Heart left ventricle (tissue), 16 donors: ENCODE data around the gene GPR141. TPM values are rescaled to one million over a fixed set of nuclear protein-coding genes. Genes with fewer than 3 reads are reported as not detected.

Experiments used
- ATAC-seq, 4 donors: fragments of 200-7000 bp; cut with Tn5 transposase; one replicate each; pipeline ENCODE4 v1.9.1; 2020 to 2022; ENCODE audit warnings: moderate library complexity in 4 of 4, mild to moderate bottlenecking in 3 of 4, moderate number of reproducible peaks in 1 of 4
- DNase-seq, 5 donors: peaks; one replicate each; pipeline ENCODE4 v3.0.0-alpha.2; 2020
- H3K27ac ChIP-seq, 12 donors: fragments of 200-600 bp; sonication (generic) in 4 of 12; one replicate each; pipeline versions ENCODE4 v1.5.0 to v1.8.0; 2016 to 2022; ENCODE audit warnings: mild to moderate bottlenecking in 2 of 12
- H3K27me3 ChIP-seq, 9 donors: fragments of 200-600 bp; sonication (generic) in 2 of 9; one replicate each; pipeline versions ENCODE4 v1.5.1 to v1.8.0; 2016 to 2022; ENCODE audit warnings: mild to moderate bottlenecking in 3 of 9
- H3K36me3 ChIP-seq, 9 donors: fragments of 200-600 bp; sonication (generic) in 2 of 9; one replicate each; pipeline versions ENCODE4 v1.5.0 to v1.8.0; 2018 to 2022; ENCODE audit warnings: mild to moderate bottlenecking in 2 of 9
- H3K4me1 ChIP-seq, 12 donors: fragments of 200-600 bp; sonication (generic) in 4 of 12; one replicate each; pipeline versions ENCODE4 v1.5.0 to v1.8.0; 2016 to 2022; ENCODE audit warnings: mild to moderate bottlenecking in 3 of 12
- H3K4me3 ChIP-seq, 12 donors: fragments of 200-600 bp; sonication (generic) in 4 of 12; one replicate each; pipeline versions ENCODE4 v1.5.0 to v1.8.0; 2017 to 2022; ENCODE audit warnings: mild to moderate bottlenecking in 9 of 12, moderate library complexity in 4 of 12
- H3K9me3 ChIP-seq, 12 donors: fragments of 200-600 bp; sonication (generic) in 4 of 12; one replicate each; pipeline versions ENCODE4 v1.5.0 to v1.8.0; 2016 to 2022; ENCODE audit warnings: mild to moderate bottlenecking in 1 of 12
- POLR2A ChIP-seq, 2 donors: fragments of 450-650 bp; IDR thresholded peaks; one replicate each; pipeline ENCODE4 v1.6.1; 2017; ENCODE audit warnings: antibody characterized with exemption in 2 of 2, mild to moderate bottlenecking in 2 of 2, moderate library complexity in 2 of 2
- WGBS, 4 donors: extraction: QIAGEN DNeasy Blood & Tissue Kit in 2 of 4; methylation state at CpG; one replicate each; pipeline versions ENCODE4 v1.1.5 to v1.1.7; 2013 to 2018; 5-methylcytosine and 5-hydroxymethylcytosine counted together
- intact Hi-C, 10 donors: fragments of 100-400 bp; cut with DNase I; formaldehyde crosslinking; loops; one replicate each; pipeline versions ENCODE4 v1.11.1 to v1.14.2; 2022
- polyA plus RNA-seq, 2 donors: library from polyadenylated mRNA; stranded (reverse); fragments of 200-250 nt; gene quantifications; one replicate each; pipeline ENCODE4 v1.2.3, GENCODE V29; 2013
- total RNA-seq, 9 donors: library from RNA; depleted of rRNA in 2 of 9; stranded (reverse); fragments of >200 nt in 2 of 9; fragmentation: NEBNext Ultra II Directional in 3 of 9; extraction: Animal tissue kit (Norgen Biotek cat#: 25700) in 3 of 9; gene quantifications; one replicate each; pipeline versions ENCODE4 v1.1.0 to v1.2.4, GENCODE V29; 2016 to 2023
- TF ChIP-seq, protein P1 (sequence below), 12 donors: fragments of 200-600 bp; sonication (generic) in 4 of 12; IDR thresholded peaks; one replicate each; pipeline versions ENCODE4 v1.5.0 to v1.8.0; 2018 to 2022; ENCODE audit warnings: antibody characterized with exemption in 12 of 12, mild to moderate bottlenecking in 5 of 12
- donor health status: ischemic (EF 13 %, LVEDD 7.1; RV severe dilation, severe dysfunction).
- donor health status: healthy with polysubstance abuse.
- donor health status: DM: no; HTN: yes; CAD: no.
- donor health status: DM: no; HTN: no; CAD: no.
- donor health status: ischemic (EF 25% LVEDD 6.9; RV normal size, moderate dysfunction).
- donor health status: ischemic (EF 25% LVEDD 5.7; RV mildly dilated, moderate dysfunction).
- donor health status: healthy.
- donor health status: DM: yes; HTN: yes; CAD: no.
- donor health status: ischemic (EF 35%, LVEDD 5.7; RV mildly dilated, moderate dysfunction).
- donor health status: nonischemic (EF 11% LVEDD 7.7; RV severe dilation, severe dysfunction).
- donor health status: DM: yes; HTN: yes; CAD: no.
- donor health status: PGD.
- donor health status: ischemic (EF 29% LVEDD 5.4; RV normal size, mild dysfunction).
- donor health status: nonischemic (EF 23%, LVEDD 6.1; RV moderate dilation, normal function).

Gene GPR141
- total and polyA plus RNA-seq, 11 donors = 0.11 to 5.2 (median 0.53) TPM; not detected in 3

DNA sequence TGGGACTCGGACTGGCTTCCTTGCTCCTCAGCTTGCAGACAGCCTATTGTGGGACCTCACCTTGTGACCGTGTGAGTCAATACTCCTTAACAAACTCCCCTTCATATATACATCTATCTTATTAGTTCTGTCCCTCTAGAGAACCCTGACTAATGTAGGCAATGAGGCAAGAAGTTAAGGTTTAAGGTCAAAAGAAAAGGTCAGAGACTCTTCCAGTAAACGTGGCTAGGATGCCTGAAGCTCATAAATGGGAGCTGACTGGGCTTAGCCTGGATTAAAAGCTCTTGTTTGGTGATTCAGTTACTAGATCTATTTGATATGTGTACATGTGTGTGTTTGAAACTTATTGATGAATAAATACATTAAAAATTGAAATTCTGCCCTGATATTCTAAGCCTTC is 10.6 kb upstream of the GPR141 start:
- no peaks in the 10 kb centered on the region for H3K36me3 ChIP-seq
- peaks cover 0 to 11% (median 0%) of the 10 kb centered on the region in 12 donors for H3K4me1 ChIP-seq
- no peak for DNase-seq
- intact Hi-C loops = no loop called here
- no peak for ATAC-seq
- peaks cover 0 to 3% (median 0%) of the 10 kb centered on the region in 12 donors for H3K9me3 ChIP-seq
- no peak overlapping the region for H3K4me3 ChIP-seq
- no peaks in the 10 kb centered on the region for H3K27me3 ChIP-seq
- WGBS, 4 donors = 88 to 96% (median 88%) methylated on average over 3 of the region's 3 CpGs
- no peak overlapping the region for H3K27ac ChIP-seq
- TF ChIP-seq, protein P1, sequence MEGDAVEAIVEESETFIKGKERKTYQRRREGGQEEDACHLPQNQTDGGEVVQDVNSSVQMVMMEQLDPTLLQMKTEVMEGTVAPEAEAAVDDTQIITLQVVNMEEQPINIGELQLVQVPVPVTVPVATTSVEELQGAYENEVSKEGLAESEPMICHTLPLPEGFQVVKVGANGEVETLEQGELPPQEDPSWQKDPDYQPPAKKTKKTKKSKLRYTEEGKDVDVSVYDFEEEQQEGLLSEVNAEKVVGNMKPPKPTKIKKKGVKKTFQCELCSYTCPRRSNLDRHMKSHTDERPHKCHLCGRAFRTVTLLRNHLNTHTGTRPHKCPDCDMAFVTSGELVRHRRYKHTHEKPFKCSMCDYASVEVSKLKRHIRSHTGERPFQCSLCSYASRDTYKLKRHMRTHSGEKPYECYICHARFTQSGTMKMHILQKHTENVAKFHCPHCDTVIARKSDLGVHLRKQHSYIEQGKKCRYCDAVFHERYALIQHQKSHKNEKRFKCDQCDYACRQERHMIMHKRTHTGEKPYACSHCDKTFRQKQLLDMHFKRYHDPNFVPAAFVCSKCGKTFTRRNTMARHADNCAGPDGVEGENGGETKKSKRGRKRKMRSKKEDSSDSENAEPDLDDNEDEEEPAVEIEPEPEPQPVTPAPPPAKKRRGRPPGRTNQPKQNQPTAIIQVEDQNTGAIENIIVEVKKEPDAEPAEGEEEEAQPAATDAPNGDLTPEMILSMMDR (IDR thresholded peaks at IDR 0.05) = no peak
- no peak for TF ChIP-seq POLR2A (IDR thresholded peaks at IDR 0.05)

DNA sequence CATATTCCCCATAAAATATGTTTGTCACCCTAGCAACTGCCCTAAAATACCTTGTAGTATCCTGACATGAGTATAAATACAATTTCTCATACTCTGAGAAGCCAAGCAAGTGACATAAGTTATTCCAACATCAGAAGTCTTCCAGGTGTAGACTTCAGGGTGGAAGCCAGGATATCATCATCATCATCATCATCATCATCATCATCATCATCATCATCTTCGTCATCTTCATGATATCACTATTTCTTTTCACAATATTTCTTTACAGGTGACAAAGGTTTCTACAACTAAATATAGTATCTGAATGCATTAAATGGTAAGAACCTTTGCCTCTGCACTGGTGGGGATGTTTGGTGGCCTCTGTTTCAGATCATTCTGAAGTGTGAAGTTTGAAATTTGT is 10.0 kb upstream of the GPR141 start:
- Histone ChIP-seq H3K36me3 (no peaks in the 10 kb centered on the region), H3K9me3 (peaks cover 0 to 3% (median 0%) of the 10 kb centered on the region in 12 donors), H3K4me3 (no peak overlapping the region), H3K4me1 (peaks cover 0 to 11% (median 0%) of the 10 kb centered on the region in 12 donors), H3K27me3 (no peaks in the 10 kb centered on the region), H3K27ac (no peak overlapping the region)
- DNase-seq (no peak), ATAC-seq (no peak)
- 83 to 91% (median 86%) methylated on average over 1 of the region's 1 CpG for WGBS, 4 donors
- TF ChIP-seq, protein P1 (IDR thresholded peaks at IDR 0.05) = no peak
- intact Hi-C loops = no loop called here

DNA sequence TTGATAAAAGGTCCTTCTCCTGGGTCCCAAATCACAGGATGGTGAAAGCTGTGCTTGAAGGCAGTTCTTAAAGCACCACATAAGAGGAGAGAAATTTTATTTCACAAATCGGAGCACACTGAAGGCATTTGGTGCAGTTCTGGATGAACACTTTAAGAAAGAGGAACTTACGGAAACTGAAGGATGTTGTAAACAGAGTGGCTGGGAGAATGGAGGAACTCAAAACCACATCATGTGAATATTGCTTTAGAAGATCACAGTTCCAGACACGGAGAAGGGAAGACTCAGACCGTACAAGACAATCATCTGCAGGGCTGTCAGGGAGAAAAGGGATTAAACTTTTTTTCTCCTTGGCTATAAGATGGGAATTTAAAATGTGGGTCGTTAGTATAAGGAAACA is 9.0 kb upstream of the GPR141 start:
- Histone ChIP-seq H3K9me3 (peaks cover 0 to 3% (median 0%) of the 10 kb centered on the region in 12 donors), H3K36me3 (no peaks in the 10 kb centered on the region), H3K4me3 (no peak overlapping the region), H3K4me1 (peaks cover 0 to 11% (median 0%) of the 10 kb centered on the region in 12 donors), H3K27me3 (no peaks in the 10 kb centered on the region), H3K27ac (peak overlapping the region in 1 of 12 donors; percentile 76)
- TF ChIP-seq POLR2A (IDR thresholded peaks at IDR 0.05) = no peak
- TF ChIP-seq, protein P1 (IDR thresholded peaks at IDR 0.05) = no peak
- DNase-seq = no peak
- peak; percentile 34 to 75 (median 58) for ATAC-seq
- intact Hi-C loops = no loop called here
- WGBS, 4 donors = 60 to 79% (median 65%) methylated on average over 5 of the region's 5 CpGs

DNA sequence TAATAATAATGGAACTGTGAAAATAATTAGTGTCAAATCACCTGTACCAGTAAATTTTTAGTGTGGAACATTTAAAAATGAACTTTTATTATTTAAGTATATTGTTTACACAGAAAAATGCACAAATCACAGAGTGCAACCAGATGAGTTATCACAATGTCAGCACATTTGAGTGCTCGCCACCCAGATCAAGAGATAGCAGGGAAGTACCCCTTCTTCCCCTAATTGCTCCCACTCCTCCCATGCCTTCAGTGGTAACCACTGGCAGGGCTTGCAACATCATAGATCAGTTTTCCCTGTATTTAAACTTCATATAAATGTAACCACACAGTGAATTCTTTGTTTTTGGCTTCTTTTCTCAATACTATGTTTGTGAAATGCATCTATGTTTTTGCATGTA is 7.8 kb upstream of the GPR141 start:
- peaks cover 0 to 11% (median 0%) of the 10 kb centered on the region in 12 donors for H3K4me1 ChIP-seq
- DNase-seq = no peak
- WGBS, 4 donors = 69 to 91% (median 84%) methylated on average over 1 of the region's 1 CpG
- H3K27me3 ChIP-seq = no peaks in the 10 kb centered on the region
- H3K36me3 ChIP-seq = no peaks in the 10 kb centered on the region
- no peak for ATAC-seq
- no peaks in the 10 kb centered on the region for H3K9me3 ChIP-seq
- peak overlapping the region in 1 of 12 donors; percentile 76 for H3K27ac ChIP-seq
- H3K4me3 ChIP-seq = no peak overlapping the region
- intact Hi-C loops = loop anchor here in 1 of 10 donors (5.0 kb wide), 1 partner anchor 157 kb away; no protein-coding TSS in a partner anchor
- no peak for TF ChIP-seq POLR2A (IDR thresholded peaks at IDR 0.05)
- TF ChIP-seq, protein P1 (IDR thresholded peaks at IDR 0.05) = no peak
